Vagina (tissue), 2 donors: Measurements from ENCODE around the gene ESYT2.

Source experiments
- CTCF ChIP-seq, 3 experiments: fragments of 450-650 bp in 2 of 3; fragments of 200-600 bp in 1 of 3; sonication (generic) in 1 of 3; IDR thresholded peaks; one replicate each; pipeline ENCODE4 v1.5.1; 2017 to 2019; ENCODE audit warnings: antibody characterized with exemption in 3 of 3, mild to moderate bottlenecking in 2 of 3, moderate library complexity in 2 of 3
- POLR2A ChIP-seq, 2 donors: fragments of 450-650 bp; IDR thresholded peaks; one replicate each; pipeline ENCODE4 v1.6.1; 2017; ENCODE audit warnings: antibody characterized with exemption in 2 of 2, mild to moderate bottlenecking in 2 of 2, moderate library complexity in 2 of 2
- POLR2AphosphoS5 ChIP-seq, 2 donors: sonication (generic); formaldehyde crosslinking; IDR thresholded peaks; one replicate each; pipeline ENCODE4 v1.9.0; 2017; ENCODE audit warnings: antibody characterized with exemption in 2 of 2, mild to moderate bottlenecking in 2 of 2, low read depth in 1 of 2; ENCODE audit not compliant: insufficient read depth in 1 of 2

GRCh38 chr7:158771213-158771834, 58.0 kb downstream of the ESYT2 start:
- TF ChIP-seq POLR2A (IDR thresholded peaks at IDR 0.05) (no peak), POLR2AphosphoS5 (IDR thresholded peaks at IDR 0.05; ENCODE audit: insufficient read depth in 1 of 2, low read depth in 1 of 2) (no peak), CTCF (IDR thresholded peaks at IDR 0.05) (no peak)
